SK-N-SH (cell line): Measurements from ENCODE around the gene EPB41L1. TPM values are rescaled to one million over a fixed set of nuclear protein-coding genes. Genes with fewer than 3 reads are reported as not detected.
"Not testable (repeated sequence)": the region's sequence is repeated elsewhere in the genome, so short reads cannot be mapped to it uniquely, and the experiment has no call there.

ENCODE experiments used
- CTCF ChIA-PET: fragments of 300-600, 350-600 bp; formaldehyde crosslinking; extraction: SDS; loops from one replicate; lab custom pipeline; 2021; lab: Yijun Ruan, JAX
- POLR2A ChIA-PET: fragments of 350-600 bp; sonication (Branson Sonifier 250); formaldehyde crosslinking; extraction: SDS; loops from one replicate; lab custom pipeline; 2020; ENCODE audit warnings: antibody characterized with exemption, inconsistent platforms; lab: Yijun Ruan, JAX
- DNase-seq: peaks from one replicate; pipeline ENCODE4 v3.0.0; 2012
- H2AFZ ChIP-seq: fragments of 200-600 bp; sonication (generic); 2 replicates; pipeline ENCODE4 v1.8.1; 2016; ENCODE audit warnings: antibody characterized with exemption, mild to moderate bottlenecking, low read depth
- H3F3A ChIP-seq: fragments of 200-600 bp; sonication (generic); replicated peaks from 2 replicates; pipeline ENCODE3; 2016; ENCODE audit warnings: antibody characterized with exemption, mild to moderate bottlenecking; ENCODE audit not compliant: insufficient read depth
- H3K27ac ChIP-seq, 2 experiments: fragments of 200-500 bp in 1 of 2; fragments of 200-600 bp in 1 of 2; sonication (Bioruptor generic) in 1 of 2; sonication (generic), shearing (Covaris generic) in 1 of 2; 2 replicates each; pipeline versions ENCODE4 v1.5.1 to v1.6.1; 2014 to 2016; ENCODE audit warnings: low read depth in 2 of 2, inconsistent platforms in 1 of 2, low read length in 1 of 2, mild to moderate bottlenecking in 1 of 2, mixed read lengths in 1 of 2
- H3K27me3 ChIP-seq: fragments of 200-600 bp; sonication (generic), shearing (Covaris generic); 2 replicates; pipeline ENCODE4 v1.6.1; 2016; ENCODE audit warnings: mixed run types; ENCODE audit not compliant: insufficient read depth
- H3K36me3 ChIP-seq, 2 experiments: fragments of 200-500 bp in 1 of 2; fragments of 200-600 bp in 1 of 2; sonication (Bioruptor generic) in 1 of 2; sonication (generic) in 1 of 2; replicated peaks in 1 of 2; 2 replicates each; pipeline versions ENCODE3 to v1.5.1; 2014 to 2016; ENCODE audit warnings: low read length in 1 of 2, mild to moderate bottlenecking in 1 of 2; ENCODE audit not compliant: insufficient read depth in 2 of 2, control insufficient read depth in 1 of 2
- H3K4me1 ChIP-seq, 2 experiments: fragments of 200-500 bp in 1 of 2; fragments of 200-600 bp in 1 of 2; sonication (Bioruptor generic) in 1 of 2; sonication (generic), shearing (Covaris generic) in 1 of 2; 2 replicates each; pipeline versions ENCODE4 v1.5.1 to v1.6.1; 2014 to 2016; ENCODE audit warnings: low read depth in 1 of 2, low read length in 1 of 2, mixed run types in 1 of 2; ENCODE audit not compliant: insufficient read depth in 2 of 2, control insufficient read depth in 1 of 2
- H3K4me2 ChIP-seq: fragments of 200-600 bp; sonication (generic), shearing (Covaris generic); 2 replicates; pipeline ENCODE4 v1.6.1; 2017; ENCODE audit warnings: mixed run types
- H3K4me3 ChIP-seq, 2 experiments: fragments of 200-500 bp in 1 of 2; fragments of 200-600 bp in 1 of 2; sonication (Bioruptor generic) in 1 of 2; sonication (generic), shearing (Covaris generic) in 1 of 2; 2 replicates each; pipeline versions ENCODE4 v1.5.1 to v1.8.1; 2014 to 2016; ENCODE audit warnings: low read depth in 2 of 2, inconsistent platforms in 1 of 2, low read length in 1 of 2, mild to moderate bottlenecking in 1 of 2, mixed read lengths in 1 of 2, moderate library complexity in 1 of 2
- H3K79me2 ChIP-seq: fragments of 200-600 bp; sonication (generic); 2 replicates; pipeline ENCODE4 v1.8.1; 2017; ENCODE audit warnings: mild to moderate bottlenecking; ENCODE audit not compliant: insufficient read depth
- H3K9ac ChIP-seq: fragments of 200-600 bp; sonication (generic); 2 replicates; pipeline ENCODE4 v1.6.1; 2017; ENCODE audit warnings: mixed run types
- H3K9me2 ChIP-seq: fragments of 200-600 bp; sonication (generic); 2 replicates; pipeline ENCODE4 v1.6.1; 2017; ENCODE audit warnings: mixed run types
- H3K9me3 ChIP-seq: fragments of 200-600 bp; sonication (generic); 2 replicates; pipeline ENCODE4 v1.6.1; 2017; ENCODE audit warnings: mixed run types, mild to moderate bottlenecking, moderate library complexity
- H4K20me1 ChIP-seq: fragments of 200-600 bp; sonication (generic); 2 replicates; pipeline ENCODE4 v1.6.1; 2017; ENCODE audit warnings: mild to moderate bottlenecking, mixed run types; ENCODE audit not compliant: insufficient read depth
- CTCF ChIP-seq: fragments of 200-600 bp; sonication (generic); IDR thresholded peaks from 2 replicates; pipeline ENCODE4 v1.6.1; 2017; ENCODE audit warnings: antibody characterized with exemption, mild to moderate bottlenecking, moderate library complexity
- GATA2 ChIP-seq: sonication (generic); formaldehyde crosslinking; IDR thresholded peaks from 2 replicates; pipeline ENCODE4 v1.5.0; 2020; ENCODE audit warnings: mild to moderate bottlenecking, missing genetic modification reagents
- NFIC ChIP-seq: IDR thresholded peaks from 2 replicates; pipeline ENCODE4 v1.4.0; 2012; ENCODE audit warnings: borderline replicate concordance
- REST ChIP-seq: IDR thresholded peaks from 2 replicates; pipeline ENCODE4 v1.6.1; 2012; ENCODE audit warnings: mild to moderate bottlenecking, low read depth, low read length, moderate library complexity
- RXRA ChIP-seq: IDR thresholded peaks from 2 replicates; pipeline ENCODE4 v1.4.0; 2012; ENCODE audit warnings: low read depth, mild to moderate bottlenecking, borderline replicate concordance
- SIN3A ChIP-seq: IDR thresholded peaks from 2 replicates; pipeline ENCODE4 v1.6.1; 2012; ENCODE audit warnings: low read depth, mild to moderate bottlenecking, low read length, moderate library complexity, borderline replicate concordance
- TCF12 ChIP-seq: IDR thresholded peaks from 2 replicates; pipeline ENCODE4 v1.4.0; 2012
- WGBS: methylation state at CpG from one replicate; pipeline ENCODE4 v1.1.6; 2017; ENCODE audit warnings: low lambda C conversion rate; 5-methylcytosine and 5-hydroxymethylcytosine counted together
- polyA plus RNA-seq, 3 experiments: library from polyadenylated mRNA; depleted of rRNA; stranded (reverse); fragments of >200 nt; gene quantifications; 2 replicates each; pipeline ENCODE4 v1.2.3, GENCODE V29; 2012

EPB41L1 gene
- polyA plus RNA-seq, 1 of the 3 experiments (the other 2 are of a cell fraction): 26.1 TPM

GRCh38 chr20:36135821-36136220 lies 18.7 kb upstream of the EPB41L1 start:
- H3K79me2 ChIP-seq: no peaks in the 10 kb centered on the region
- no peak for DNase-seq
- no peak overlapping the region for H3K9ac ChIP-seq
- no peaks in the 10 kb centered on the region for H3K27me3 ChIP-seq
- no peak overlapping the region for H2AFZ ChIP-seq
- H3K4me1 ChIP-seq: no peaks in the 10 kb centered on the region; a peak in 1 of 4 replicates
- POLR2A ChIA-PET: no interaction called here
- H3K4me2 ChIP-seq: no peak overlapping the region
- 70% methylated on average over 3 of the region's 3 CpGs for WGBS
- no peaks in the 10 kb centered on the region for H3K9me3 ChIP-seq
- H4K20me1 ChIP-seq: no peaks in the 10 kb centered on the region
- no peak overlapping the region for H3K4me3 ChIP-seq
- no peaks in the 10 kb centered on the region for H3K9me2 ChIP-seq
- CTCF ChIA-PET: interaction anchor here (1.0 to 23.2 kb wide), 3 partner anchors 21 to 143 kb away, joined by 3 to 560 read pairs (median 3); no protein-coding TSS in a partner anchor
- H3K27ac ChIP-seq: no peak overlapping the region
- H3K36me3 ChIP-seq: no peaks in the 10 kb centered on the region
- H3F3A ChIP-seq: no peaks in the 10 kb centered on the region
- TF ChIP-seq SIN3A (no peak), GATA2 (CRISPR knock-in tag) (no peak), RXRA (no peak), CTCF (no peak), REST (no peak), NFIC (no peak), TCF12 (no peak)
- TF ChIP-seq, all 33 proteins: peak for 0

GRCh38 chr20:36137313-36137712 lies 17.2 kb upstream of the EPB41L1 start:
- not testable (repeated sequence) for H3K9me3 ChIP-seq, H4K20me1 ChIP-seq, H3K9ac ChIP-seq, H3F3A ChIP-seq, H2AFZ ChIP-seq, H3K4me2 ChIP-seq, H3K36me3 ChIP-seq, H3K79me2 ChIP-seq, H3K27ac ChIP-seq, H3K4me1 ChIP-seq, H3K27me3 ChIP-seq, H3K4me3 ChIP-seq, DNase-seq, H3K9me2 ChIP-seq
- ChIA-PET CTCF (interaction anchor here (0.9 to 23.2 kb wide), 6 partner anchors 10 to 144 kb away, joined by 3 to 560 read pairs (median 16); no protein-coding TSS in a partner anchor), POLR2A (interaction anchor here (2.5 kb wide), 1 partner anchor 142 kb away, joined by 8 read pairs; no protein-coding TSS in a partner anchor)
- 91% methylated on average over 11 of the region's 11 CpGs for WGBS
